ENCODE measurements around the gene BCL7C.

Gene BCL7C

DNA sequence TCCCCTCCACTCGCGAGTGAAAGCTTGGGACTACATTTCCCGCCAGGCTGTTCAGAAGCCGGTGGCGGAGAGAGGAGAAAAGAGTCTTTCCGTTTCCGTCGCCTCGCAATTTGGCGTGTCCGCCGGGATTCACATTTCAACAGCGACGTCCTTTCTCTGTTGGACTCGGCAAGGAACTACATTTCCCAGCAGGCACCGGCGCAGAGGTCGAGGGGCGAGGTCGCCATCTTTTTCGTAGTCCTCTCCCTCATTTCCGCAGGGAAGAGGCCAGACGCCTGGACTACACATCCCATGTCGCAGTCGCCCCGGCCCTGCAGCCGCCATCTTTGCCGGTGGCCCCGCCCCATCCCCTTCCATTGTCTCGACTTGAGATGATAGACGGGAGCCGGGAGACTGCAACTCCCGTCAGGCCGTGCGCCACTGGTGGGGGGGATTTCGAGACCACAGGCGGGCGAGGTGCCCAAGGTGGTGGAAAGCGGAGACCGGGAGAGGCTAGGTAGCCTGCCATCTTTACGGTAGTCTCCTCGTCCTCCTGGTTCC lies 28.6 kb upstream of the BCL7C start:
- DNase-seq: peak; percentile 96

DNA sequence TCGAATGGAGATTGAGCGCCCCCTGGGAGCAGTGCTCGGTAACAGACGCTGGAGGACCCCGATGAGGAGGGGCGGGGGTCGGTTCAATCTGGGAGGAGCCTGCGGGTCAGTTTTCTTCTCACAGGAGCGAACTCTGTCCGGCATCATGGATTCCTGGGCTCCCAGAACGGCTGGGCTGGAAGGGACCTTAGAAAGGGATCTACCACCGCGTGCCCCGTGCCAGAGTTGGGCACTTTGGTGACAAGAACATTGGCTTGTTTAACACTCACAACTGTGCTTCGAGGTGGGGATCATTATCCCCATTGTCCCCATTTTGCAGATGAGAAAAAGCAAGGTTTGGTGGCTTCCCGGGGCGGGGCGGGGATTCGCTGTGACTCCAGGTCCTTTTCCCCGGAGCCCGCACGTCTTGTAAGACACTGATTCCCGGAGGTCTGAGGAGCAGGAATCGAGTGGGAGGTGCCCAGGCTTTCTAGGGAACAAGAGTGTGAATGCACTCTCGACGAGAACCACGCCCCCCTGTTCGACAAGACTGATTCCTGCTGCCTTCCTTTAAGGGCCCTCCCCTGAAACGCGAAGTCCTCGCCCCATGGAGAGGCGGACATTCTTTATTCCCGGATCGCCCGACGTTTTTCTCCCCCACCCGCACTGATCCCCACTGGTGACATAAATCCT lies 28.0 kb upstream of the BCL7C start:
- DNase-seq: peak; percentile 75

DNA sequence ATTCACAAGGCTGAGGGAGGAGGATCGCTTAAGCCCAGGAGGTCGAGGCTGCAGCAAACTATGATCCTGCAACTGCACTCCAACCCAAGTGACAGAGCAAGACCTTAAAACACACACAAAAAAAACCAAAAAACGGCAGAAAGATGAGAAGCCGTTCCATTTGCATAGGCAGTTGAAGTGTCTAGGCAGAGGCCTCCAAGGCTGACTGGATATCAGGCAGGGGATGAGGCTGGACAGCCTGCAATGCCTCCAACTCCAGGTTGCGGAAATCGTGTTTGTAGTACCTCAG lies 27.5 kb upstream of the BCL7C start:
- no peak for DNase-seq

DNA sequence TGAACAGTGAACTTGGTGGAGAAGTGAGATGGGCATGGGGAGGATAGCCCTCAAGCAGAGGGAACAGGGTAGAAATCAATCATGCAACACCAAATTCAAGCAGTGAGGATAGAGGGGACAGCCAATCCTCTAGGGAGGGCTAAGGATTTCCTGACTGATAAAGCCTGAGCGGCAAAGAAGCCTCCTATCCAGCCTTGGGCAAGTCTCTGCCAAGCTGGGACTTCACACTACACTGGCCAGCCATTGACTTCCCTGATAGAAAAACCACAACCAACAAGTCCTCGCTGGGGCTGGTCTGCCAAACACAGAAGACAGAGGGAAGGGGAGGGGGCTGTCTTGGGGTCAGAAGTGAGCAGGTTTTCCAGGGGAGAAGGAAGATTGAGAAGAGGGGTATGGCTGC lies 27.0 kb upstream of the BCL7C start:
- no peak for DNase-seq

DNA sequence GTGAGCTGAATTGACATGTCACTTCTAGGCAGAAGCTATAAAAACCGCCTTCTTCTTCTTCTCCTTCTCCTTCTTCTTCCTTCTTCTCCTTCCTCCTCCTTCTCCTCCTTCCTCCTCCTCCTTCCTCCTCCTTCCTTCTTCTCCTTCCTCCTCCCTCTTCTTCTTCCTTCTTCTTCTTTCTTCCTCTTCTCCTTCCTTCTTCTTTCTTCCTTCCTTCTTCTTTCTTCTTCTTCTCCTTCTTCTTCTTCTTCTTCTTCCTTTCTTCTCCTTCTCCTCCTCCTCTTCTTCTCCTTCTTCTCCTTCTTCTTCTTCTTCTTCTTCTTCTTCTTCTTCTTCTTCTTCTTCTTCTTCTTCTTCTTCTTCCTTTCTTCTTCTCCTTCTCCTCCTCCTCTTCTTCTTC lies 24.7 kb upstream of the BCL7C start:
- DNase-seq: no peak

DNA sequence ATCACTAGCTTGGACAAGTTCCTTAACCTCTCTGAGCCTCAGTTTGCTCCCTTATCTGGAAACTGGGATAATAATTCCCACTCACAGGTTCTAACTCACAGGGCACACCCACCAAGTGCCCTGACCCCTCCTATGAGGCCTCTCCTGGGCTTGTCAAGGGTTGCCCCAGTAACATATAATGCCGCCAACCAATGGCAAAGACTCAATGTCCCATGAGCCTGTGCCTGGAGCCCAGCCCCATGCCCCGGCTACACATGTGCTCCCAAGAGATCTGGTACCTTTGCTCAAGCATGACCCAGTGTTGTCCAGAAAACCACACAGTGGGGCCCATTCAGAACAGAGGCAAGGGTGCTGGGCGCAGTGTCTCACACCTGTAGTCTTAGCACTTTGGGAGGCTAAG lies 21.0 kb upstream of the BCL7C start:
- no peak for DNase-seq

DNA sequence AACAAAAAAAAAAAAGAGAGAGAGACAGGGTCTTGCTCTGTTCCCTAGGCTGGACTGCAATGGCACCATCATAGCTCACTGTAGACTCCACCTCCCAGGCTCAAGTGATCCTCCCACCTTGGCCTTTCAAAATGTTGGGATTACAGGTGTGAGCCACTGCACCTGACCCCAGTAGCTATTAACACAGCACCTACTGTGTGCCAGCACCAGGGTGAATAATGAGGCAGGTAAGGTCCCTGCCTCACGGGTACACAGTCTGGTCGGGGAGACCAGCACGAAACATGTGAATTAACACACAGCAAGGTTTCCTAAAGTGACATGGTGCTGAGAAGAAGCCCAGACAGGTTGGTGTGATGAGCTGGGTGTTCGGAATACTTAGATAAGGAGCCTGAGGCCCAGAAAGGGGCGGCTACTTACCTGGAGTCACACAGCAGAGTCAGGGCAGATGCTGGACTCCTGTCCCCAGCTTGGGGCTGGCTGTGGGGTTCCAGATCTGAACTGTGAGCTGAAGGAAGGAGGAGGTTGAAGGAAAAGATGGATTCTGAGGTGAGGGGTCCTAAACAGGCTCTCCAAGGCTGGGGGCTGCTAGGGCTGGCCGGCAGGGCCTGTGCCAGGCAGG lies 19.0 kb upstream of the BCL7C start:
- DNase-seq: no peak

DNA sequence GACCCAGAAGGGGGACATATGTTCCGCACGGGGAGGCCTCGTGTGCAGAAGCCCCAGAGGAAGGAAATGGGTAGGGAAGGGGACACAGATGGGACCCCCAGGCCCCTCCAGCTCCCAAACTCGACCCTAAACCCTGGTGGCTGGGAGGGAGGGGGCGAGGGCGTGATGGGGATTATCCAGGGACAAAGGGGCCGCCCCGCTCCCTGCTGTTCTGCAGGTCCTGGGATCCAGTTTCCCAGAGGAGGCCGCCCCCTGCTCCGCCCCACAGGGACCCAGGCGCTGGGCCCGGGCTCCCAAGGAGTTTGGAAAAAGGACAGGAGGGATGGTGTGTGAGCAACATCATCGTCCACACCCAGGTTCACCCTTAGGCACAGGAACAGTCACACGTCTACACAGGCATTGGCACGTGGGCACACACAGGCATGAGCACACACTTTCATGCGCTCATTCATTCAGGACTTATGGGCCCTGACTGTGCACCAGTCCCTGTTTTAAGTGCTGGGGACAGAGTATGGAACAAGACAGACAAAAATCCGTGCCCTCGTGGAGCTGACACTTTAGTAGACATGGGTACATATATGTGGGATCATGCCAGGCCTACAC lies 16.7 kb upstream of the BCL7C start:
- DNase-seq: no peak

DNA sequence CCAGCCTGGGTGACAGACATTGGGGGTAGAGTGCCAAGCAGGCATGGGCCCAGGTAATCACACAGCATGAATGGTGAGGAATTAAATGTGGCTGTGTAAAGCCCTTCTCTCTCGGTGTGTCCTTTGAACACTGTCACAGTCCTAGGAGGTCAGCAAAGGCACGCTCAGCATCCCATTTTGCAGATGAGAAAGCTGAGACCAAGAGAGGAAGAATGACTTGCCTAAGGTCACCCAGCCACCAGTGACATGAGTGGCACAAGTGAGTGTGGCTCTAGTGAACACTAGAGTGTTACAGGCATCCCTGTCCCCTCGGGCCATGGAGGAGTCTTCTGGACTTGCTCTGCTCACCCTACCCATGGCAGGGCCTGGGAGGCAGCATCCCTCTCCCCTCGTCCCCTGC lies 13.2 kb upstream of the BCL7C start:
- no peak for DNase-seq

DNA sequence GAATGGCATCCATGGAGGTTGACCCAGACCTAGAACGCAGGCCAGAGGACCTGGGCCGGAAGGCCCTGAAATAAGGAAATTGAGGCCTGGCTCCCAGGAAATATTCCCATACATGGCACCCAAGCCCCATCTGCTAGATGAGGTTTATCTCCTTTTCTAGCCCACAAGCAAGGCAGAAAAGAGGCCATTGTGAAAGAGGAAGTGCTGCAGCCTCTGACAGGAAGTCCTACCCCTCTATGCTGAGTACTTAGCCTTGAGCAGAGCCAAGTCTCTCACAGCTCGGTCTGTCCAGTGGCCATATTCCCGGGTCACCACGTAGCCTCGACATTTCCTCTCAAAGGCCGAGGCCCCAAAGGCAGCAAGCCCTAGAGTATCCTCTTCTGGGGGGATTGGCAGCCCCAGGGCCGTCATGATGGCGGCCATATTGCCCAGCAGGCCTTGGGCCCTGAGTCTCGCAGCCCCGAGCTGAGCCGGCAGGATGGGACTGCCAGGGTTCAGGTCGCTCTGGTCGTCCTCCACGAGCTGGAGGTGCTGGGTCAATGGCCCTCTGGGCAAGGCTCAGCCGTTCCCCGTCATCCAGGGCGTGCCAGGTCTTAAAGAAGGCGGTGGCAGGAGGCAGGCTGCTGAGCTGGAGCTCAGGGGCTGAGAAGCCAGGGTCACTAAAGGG lies 10.4 kb upstream of the BCL7C start:
- no peak for DNase-seq

DNA sequence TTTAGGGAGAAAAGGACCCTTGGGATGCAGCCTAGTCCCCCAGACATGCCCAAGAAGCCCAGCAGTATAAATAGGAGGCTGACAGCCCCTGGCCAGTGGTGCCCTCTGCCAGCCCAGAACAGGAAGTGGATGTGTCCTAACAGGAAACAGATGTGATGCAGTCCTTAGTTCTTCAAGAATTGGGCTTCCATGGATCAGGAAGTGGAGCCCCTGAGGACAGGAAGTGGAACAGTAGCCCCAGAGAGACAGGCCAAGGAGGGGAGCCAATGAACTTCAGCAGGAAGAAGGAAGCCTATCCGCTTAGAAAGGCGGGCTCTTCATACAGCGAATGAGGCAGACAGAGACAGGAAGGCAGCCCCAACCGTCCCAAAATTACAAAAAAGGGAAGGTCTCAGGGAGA lies 9.7 kb upstream of the BCL7C start:
- DNase-seq: no peak

DNA sequence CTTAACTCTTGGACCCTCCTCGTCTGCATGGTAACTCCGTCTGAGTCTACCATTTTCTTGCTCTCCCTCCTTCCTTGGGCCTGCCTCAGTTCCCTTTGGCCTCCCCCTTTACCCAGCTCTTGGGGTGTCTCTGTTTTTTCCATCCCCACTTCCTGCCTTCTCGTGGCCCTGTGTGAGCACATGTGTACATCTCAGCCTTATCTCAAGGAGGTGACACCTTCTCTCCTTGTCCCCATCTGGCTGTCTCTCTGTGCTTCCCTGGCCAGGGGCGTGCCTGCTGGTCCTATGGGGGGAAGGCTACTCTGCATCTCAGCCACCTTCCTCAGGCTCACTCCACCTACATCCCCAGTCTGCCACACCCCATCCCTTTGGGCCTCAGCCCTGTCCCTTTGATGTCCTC lies 9.1 kb upstream of the BCL7C start:
- no peak for DNase-seq

DNA sequence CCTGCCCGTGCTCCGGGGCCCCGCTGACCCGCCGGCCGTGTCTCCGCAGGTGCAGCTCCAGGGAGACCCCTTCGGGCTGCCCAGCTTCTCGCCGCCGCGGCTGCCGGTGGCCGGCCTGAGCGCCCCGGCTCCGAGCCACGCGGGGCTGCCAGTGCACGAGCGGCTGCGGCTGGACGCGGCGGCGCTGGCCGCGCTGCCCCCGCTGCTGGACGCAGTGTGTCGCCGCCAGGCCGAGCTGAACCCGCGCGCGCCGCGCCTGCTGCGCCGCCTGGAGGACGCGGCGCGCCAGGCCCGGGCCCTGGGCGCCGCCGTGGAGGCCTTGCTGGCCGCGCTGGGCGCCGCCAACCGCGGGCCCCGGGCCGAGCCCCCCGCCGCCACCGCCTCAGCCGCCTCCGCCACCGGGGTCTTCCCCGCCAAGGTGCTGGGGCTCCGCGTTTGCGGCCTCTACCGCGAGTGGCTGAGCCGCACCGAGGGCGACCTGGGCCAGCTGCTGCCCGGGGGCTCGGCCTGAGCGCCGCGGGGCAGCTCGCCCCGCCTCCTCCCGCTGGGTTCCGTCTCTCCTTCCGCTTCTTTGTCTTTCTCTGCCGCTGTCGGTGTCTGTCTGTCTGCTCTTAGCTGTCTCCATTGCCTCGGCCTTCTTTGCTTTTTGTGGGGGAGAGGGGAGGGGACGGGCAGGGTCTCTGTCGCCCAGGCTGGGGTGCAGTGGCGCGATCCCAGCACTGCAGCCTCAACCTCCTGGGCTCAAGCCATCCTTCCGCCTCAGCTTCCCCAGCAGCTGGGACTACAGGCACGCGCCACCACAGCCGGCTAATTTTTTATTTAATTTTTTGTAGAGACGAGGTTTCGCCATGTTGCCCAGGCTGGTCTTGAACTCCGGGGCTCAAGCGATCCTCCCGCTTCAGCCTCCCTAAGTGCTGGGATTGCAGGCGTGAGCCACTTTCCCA lies 8.4 kb upstream of the BCL7C start:
- no peak for DNase-seq

DNA sequence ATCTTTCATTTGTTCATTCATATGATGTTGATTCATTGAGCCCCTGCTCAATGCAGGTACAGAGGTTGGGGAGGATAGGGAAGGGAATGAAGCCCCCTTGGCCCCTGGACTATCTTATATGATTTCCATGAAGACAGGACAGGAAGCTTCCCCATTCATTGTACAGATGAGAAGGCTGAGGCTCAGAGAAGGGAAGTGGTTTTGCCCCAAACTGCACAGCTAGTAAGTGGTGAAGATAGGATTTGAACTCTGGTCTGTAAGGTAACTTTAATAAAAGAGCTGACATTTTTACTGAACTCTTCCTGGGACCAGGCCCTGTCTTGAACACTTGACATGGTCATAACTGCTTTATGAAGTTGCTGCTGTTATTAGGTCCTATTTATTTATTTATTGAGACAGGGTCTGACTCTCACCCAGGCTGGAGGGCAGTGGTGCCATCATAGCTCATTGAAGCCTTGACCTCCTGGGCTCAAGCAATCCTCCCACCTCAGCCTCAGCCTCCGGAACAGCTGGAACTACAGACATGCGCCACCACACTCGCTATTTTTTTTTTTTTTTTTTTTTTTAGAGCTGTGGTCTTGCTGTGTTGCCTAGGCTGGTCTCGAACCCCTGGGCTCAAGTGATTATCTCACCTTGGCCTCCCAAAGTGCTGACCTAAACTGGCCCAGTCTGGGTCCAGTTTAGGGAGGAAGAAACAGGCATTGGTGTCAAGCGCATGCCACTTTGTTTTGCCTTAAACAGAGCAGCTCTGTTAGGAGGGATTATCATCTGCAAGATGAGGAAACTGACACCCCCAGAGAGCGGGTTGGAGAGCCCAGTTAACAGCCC lies 7.5 kb upstream of the BCL7C start:
- DNase-seq: no peak

DNA sequence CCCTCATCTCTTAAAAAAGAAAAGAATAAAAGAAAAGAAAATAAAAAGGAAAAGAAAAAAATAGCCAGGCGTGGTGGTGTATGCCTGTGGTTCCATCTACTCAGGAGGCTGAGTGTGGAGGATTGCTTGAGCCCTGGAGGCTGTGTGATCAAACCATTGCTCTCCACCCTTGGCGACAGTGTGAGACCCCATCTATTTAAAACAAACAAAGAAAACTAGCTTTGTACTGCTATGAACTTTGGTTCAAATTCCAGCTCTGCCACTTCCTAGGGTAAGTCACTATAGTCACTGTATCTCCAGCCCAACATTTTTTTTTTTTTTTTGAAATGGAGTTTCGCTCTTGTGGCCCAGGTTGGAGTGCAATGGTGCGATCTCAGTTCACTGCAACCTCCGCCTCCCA lies 6.7 kb upstream of the BCL7C start:
- DNase-seq: no peak

DNA sequence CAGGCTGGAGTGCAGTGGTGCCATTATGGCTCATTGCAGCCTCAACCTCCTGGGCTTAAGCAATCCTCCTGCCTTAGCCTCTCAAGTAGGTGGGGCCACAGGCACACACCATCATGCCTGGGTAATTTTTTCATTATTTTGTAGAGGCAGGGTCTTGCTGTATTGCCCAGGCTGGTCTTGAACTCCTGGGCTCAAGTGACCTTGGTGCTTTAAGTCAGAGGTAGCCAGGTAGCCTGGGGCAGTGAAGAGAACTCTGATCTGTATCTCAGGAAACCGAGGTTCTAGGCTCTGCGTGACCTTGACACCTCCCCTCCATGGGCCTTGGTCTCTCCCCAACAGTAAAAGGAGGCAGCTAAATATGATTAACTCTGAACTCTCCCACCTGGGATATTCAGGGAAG lies 5.9 kb upstream of the BCL7C start:
- DNase-seq: no peak

DNA sequence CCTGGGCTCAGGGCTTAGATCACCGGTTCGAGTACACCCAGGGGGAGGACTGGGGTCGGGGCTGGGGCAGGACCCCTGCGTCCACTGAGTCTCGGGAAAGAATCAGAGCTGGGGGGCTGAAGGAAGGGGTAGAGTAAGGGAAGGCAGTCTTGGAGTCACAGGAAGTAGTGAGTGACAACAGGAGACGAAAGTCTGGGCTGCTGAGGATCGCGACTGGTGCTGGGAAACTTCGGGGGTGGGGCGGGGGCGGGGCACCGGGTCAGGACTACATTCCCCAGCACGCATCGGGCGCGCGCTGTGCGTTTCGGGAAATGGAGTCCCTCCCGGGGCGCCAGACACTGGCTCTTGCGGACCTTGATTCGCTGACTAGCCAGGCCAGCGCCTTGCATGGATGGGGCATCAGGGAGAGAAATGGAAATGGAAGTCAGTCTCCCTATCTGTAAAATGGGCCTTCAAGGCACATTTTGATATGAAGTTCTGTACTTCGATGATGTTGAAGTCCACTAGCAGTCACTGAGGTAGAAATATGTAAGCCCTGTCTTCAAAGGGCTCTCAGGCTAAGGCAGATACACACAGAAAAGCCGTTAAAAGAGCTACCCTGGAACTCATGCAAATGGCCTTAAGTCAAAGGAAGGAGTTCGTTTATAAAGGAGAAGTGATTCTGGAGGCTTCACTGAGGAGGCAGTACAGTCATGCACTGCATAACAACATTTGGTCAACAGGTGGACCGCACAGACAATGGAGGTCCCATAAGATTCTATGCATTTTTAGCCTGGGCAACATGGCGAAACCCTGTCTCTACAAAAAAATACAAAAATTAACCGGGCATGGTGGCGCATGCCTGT lies 3.2 kb upstream of the BCL7C start:
- DNase-seq: no peak

DNA sequence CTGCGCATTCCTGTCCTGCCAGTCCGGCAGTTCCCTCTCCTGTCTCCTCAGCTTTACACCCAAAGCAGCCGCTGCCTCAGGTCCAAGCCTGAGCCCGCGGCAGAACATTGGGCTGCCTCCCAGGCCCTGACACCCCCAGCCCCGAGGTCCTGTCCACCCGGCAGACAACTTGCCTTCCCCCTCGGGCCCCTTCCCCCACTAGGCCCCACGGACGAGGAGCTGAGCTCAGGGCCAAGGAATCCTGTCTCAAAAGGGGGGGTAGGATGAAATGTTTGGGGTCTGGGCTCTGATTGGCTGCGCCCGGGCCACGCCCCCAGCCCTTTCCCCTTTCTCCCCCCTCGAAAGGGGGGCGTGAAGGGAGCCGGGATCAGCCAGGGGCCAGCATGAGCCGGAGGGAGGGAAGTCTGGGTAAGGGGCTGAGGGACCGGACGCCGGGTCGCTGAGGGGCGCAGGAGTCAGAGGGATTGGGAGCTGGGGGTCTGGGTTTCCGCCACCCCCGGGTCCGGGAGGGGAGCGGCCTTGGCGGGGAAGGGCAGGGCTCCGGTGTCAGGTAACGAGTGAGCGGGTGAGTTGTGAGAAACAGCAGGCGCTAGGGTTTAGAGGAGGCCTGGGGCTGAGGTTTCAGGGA lies 2.5 kb upstream of the BCL7C start, which contains the start of gene CTF1:
CTF1 (plus strand) TSS at position 354 of the 628 bp plus-strand sequence; CDS start at position 384, 30 bp downstream.
- DNase-seq: no peak

DNA sequence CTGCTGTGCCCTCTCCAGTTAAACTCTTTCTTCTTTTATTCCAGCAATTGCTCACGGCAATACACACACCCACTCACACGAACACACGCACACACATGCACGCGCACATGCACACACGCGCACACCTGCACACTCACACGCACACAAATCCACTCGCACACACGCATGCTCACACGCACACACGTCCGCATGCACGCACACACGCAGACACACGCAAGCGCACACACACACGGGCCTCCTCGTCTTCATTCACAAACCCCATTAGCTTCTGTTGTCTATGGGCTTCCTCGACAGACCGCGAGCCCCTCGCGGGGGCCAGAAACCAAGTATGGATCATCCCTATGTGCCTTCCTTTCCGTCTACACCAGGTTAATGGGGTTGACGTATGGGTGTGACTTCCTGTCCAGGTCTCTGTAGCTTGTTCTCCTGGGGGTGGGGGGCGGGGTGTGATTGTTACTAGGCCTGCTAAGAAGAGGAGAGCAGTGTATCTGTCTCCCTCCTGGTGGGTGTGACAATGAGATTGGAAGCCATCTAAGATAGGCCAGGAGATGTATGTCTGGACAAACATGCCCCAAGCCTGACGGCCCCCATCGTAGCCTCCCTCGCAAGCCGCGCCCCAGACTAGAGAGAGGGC lies 1.9 kb upstream of the BCL7C start:
- DNase-seq: no peak

Data from GOT3 (cell line).